NB4 (cell line): ENCODE data around the gene ZNF132.
"Not testable (repeated sequence)": the region's sequence is repeated elsewhere in the genome, so short reads cannot be mapped to it uniquely, and the experiment has no call there.

Experiments used
- DNase-seq: peaks from one replicate; pipeline ENCODE4 v3.0.0; 2010; ENCODE audit warnings: low read depth
- H3K4me3 ChIP-seq: one replicate; pipeline ENCODE4 v1.5.1; 2011; ENCODE audit warnings: mild to moderate bottlenecking, low read depth, low read length, moderate library complexity
- CTCF ChIP-seq: IDR thresholded peaks from one replicate; pipeline ENCODE4 v1.5.1; 2012; ENCODE audit warnings: low read depth, low read length
- MAX ChIP-seq: IDR thresholded peaks from 2 replicates; pipeline ENCODE4 v1.6.1; 2011; ENCODE audit warnings: low read depth, low read length
- MYC ChIP-seq: IDR thresholded peaks from 2 replicates; pipeline ENCODE4 v1.6.1; 2011; ENCODE audit warnings: low read depth, low read length
- POLR2A ChIP-seq: IDR thresholded peaks from 2 replicates; pipeline ENCODE4 v1.6.1; 2011; ENCODE audit warnings: mild to moderate bottlenecking; ENCODE audit not compliant: insufficient read length; ENCODE audit errors: extremely low read depth

The ZNF132 gene

DNA sequence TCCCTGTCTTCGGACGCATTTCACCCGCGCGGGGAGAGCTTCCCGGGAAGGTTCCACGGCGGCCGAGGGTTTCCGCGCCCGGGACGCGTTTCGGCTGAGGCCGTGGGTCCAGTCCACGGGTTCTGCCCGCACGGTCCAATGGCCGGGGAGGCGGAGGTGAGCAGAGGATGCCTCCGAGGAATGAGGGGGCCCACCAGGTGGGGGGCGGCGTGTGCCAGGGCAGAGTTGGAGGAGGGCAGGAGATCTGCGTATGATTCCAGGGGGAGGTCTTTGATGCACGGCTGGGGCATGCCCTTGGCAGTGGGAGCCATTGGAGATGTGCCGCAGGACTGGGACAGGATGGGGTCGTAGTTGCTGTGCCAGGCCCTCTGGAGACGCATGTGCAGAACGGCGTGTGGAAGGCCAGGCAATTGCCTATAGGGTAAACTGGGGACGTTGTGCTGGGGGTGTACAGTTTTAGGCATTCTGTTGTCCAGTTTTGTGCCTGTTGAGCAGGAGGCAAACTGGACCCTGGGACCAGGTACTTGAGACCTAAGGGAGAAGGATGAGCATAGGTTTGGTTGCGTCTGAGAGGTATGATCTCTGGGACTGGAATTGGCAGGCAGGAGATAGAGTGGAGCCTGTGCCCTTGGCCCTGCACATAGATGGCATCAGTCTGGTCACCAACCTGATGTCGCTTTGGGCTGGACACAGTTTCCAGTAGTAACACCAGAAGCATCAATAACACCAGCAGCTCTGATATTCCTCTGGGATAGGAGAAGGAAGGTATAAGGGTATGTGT, 30.8 kb downstream of the ZNF132 start:
- peak; percentile 68 for TF ChIP-seq MAX
- no peak for TF ChIP-seq CTCF
- TF ChIP-seq MYC: peak; percentile 38; the same call in 1 of the 2 replicates
- TF ChIP-seq POLR2A: no peak
- DNase-seq: peak; percentile 66
- H3K4me3 ChIP-seq: peak overlapping the region; percentile 62

DNA sequence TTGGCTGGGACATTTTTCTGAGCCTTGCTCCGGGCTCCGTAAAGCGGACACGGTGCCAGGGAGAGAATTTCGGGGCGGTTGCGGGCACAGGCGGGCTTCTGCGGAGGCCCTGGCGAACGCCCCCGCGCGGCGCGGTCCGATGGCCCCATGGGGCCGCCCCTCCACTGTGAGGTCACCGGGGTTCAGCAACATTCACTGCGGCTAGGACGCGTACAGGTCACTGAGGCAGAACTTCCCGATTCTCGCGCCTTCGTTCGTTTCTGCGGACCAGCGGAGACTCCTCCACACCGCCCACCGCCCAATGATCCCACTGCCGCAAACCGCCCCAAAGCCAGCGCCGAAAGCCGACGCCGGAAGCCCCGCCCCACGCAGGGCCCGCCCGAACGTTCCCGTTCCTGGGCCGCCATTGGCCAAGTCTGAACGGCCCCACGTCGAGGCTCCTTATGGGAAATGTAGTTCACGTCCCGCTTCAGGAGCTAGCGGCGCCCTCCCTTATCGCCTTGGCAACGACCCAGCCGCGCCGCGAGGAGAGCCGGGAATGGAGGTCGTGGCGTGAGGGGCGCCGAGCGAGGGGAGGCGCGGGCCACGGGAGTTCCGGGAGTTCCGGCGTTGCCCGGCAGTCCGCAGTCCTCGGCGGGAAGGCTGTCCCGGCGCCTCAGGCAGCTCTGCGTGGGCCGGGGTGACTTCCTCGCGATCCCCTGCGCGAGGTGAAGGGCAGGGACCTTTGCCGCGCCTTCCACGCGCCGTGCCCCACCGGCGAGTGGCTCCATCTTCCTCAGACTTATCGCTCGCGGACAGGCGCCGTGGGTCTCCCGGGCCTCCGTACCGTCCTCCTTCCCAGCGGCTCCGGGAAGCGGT, 31.6 kb downstream of the ZNF132 start, which contains the start of gene ZNF584:
ZNF584 (plus strand) TSS at position 498 of the 858 bp plus-strand sequence. CDS start 499 bp downstream, outside the sequence.
- peak within 1 kb of the TSS; percentile 69 for H3K4me3 ChIP-seq
- DNase-seq: peak; percentile 98
- TF ChIP-seq POLR2A (peak; percentile 69), CTCF (no peak), MAX (peak; percentile 38; the same call in 1 of the 2 replicates), MYC (peak; percentile 43)

GRCh38 chr19:58407658-58408151, 32.2 kb downstream of the ZNF132 start:
- TF ChIP-seq MAX (peak; percentile 11; the same call in 1 of the 2 replicates), MYC (no peak), CTCF (no peak)
- H3K4me3 ChIP-seq: peak overlapping the region; percentile 69
- no peak for DNase-seq

- peak overlapping the region; percentile 69 for H3K4me3 ChIP-seq
- peak; percentile 47 for DNase-seq
- TF ChIP-seq POLR2A (no peak), MAX (no peak), CTCF (peak; percentile 23), MYC (no peak)
These were observed 32.9 kb downstream of the ZNF132 start for GRCh38 chr19:58406818-58407657.

- peak; percentile 45 for DNase-seq
- H3K4me3 ChIP-seq: not testable (repeated sequence)
These were observed 36.0 kb downstream of the ZNF132 start for GRCh38 chr19:58403920-58404478.
